ENCODE results near the gene RAB22A.
A peak's percentile ranks its signal among the peaks of the same experiment; 100 is the strongest.

Gene RAB22A, protein sequence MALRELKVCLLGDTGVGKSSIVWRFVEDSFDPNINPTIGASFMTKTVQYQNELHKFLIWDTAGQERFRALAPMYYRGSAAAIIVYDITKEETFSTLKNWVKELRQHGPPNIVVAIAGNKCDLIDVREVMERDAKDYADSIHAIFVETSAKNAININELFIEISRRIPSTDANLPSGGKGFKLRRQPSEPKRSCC

DNA sequence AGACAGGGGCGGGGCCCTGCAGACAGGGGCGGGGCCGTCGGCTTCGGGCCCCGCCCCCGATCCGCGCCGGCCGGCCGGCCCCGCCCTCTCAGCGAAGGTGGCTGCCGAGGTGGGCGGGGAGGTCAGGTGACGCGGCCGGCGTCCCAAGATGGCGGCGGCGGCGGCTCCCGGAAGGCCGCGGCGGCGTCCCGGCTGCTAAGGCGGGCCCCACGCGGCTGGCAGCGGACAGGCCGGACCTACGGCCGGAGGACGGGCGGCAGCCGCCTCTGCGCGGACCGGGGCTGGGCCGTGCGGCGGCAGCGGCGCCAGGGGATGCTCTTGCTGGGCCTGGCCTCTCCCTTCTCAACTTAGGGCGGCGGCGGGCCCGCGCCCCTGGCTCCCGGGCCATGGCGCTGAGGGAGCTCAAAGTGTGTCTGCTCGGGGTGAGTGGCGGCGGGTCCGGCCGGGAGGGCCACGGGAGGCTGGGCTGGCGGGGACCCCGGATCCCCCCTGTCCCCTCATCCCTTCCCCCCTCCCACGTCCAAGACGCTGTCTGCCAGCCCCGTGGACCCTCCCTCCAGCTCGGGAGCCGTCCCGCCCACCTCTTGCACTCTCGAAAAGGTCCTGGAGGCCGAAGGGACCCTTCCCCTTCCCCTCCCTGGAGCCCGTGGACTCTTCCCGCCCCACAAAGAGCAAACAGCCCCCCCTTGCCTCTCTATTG is at the start of gene RAB22A:
Gene RAB22A (plus strand): TSS at position 125 of the 700 bp plus-strand sequence. CDS start 262 bp downstream, at position 387.
- DNase-seq (ENCODE audit: low spot score): peak; percentile 83

DNA sequence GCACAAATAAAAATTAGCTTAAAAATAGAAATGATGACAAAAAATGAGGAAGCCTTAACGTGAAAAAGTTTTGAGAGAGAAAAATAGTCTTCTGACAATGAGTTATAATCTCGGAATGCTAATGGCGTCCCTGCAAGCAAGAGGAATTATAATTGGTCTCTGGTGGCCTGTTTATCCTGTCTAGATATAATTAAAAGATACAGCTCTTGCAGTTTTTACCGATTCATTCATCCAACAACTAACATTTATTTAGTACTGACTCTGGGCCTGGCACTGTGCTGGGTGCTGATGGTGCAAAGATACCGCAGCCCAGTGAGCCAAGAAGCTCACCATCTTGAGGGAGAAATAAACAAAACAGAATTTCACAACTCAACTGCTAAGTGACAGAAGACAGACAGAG is 49.5 kb upstream of the RAB22A start:
- DNase-seq (ENCODE audit: low spot score): no peak

DNA sequence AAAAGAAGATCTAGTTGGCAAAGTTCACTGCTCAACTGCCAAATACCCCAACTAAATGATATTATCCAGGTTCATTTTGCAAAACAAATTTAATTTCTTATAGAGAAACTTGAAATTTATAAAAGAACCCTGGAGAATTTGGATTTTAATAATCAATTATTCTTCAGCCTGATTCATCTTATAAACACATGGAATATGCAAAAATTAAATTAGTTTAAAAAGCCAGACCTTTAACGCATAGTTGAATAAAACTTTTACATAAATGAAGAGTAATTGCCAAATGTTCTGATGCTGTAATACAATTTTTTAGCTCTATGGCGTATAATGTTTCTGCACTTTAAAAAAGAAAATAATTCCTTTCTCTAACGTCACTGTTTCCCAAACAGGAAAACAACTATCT is 47.9 kb upstream of the RAB22A start:
- no peak for DNase-seq (ENCODE audit: low spot score)

DNA sequence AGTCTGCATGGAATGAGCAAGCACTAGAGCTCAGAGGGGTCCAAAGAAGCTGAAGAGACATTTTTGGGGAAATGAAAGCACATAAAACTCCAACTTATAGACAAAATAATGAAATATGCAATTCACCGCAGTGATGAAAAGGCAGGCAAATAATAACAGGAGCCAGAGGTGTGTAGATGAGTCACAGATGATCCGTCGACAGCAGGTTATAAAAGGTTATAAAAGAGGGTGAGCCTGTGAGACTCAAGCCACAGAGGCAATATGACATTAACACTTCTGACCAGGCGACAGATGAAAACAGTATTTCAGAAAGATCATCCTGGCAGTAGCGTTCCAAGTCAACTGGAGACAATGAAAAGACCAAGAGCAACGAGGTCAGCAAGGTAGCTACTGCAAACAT is 45.2 kb upstream of the RAB22A start:
- DNase-seq (ENCODE audit: low spot score): peak; percentile 85

DNA sequence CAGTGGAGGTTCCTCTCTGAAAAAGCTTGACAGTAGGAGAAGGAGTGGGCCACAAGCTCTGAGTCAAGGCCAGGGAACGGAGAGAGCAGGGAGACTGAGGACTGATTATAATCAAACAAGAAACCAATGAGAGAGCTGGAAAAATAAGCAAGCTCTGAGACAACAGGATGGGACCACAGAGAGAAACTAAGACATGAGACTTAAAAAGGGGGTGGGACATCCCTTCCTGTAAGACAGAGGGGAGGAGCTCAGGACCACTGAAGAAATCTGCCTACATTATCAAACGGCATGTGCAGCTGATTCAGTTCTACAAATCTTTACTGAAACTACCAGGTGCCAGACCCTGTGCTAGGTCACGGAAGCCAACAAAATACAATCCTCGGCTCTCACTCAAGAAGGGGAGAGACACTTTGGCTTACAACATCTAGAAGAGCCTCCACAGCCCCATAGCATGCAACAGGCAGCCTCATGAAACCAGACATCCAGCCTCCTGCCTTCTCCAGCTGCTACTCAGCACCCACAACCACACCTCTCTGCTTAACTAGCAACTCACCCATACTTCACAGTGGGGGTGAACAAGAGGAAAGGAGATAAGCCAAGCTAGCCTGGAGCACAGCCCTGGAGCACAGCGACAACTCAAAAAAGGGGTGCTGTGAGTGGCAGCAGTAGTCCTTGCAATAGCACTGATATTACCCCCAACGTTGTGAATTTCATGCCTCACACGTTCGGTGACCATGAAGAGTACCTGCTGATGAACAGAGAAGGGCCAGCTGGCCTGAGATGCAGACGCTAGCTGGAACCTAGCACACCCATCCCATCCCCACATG is 41.9 kb upstream of the RAB22A start:
- DNase-seq (ENCODE audit: low spot score): no peak

DNA sequence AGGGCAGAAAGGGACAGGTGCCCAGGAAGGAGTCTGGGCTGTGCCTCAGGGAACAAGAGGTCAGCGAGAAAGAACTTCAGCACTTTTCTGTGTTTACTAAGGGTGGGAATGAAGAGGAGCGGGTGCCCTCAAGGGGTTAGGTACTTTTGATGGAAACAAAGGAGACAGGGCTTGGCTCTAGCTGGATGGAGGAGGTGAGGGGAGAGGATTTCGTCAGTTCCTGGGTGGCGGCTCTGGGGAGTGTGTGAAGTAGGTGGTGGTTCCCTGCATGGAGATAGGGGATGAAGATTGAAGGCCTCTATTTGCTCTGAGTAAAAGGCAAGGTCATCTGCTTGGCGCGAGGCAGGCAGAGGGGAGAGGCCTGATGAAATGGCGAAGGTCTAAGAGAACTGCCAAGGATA is 41.1 kb upstream of the RAB22A start:
- DNase-seq (ENCODE audit: low spot score): no peak

DNA sequence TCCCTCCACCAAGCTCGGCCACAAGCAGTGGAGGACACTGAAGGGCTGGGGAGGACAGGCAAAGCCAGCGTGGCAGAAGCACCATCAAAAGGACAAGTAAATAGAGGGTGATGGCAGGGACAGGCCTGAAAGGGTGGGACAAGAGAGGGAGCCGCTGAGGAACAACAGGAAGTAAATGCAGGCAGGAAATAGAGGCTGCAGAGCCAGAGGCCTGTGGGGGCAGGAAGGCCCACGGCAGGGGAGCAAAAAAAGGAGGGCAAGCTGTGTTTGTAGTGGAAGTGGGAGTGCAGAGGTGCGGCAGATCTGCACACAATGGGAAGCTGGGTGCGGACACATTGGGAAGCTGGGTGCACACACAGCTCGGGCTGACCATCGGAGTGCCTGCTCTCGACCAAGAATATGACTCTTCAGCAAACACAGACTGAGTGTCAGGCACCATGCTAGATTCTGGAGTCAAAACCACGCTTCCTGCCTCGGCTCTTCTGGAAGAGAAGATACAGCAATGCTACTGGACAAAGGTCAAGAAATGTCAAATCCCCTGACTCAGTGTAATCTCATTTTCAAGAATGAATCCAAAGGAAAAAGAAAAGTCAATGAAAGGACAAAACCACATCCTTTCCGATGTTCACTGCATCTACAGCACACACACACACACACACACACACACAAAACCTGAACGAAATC is 40.4 kb upstream of the RAB22A start:
- no peak for DNase-seq (ENCODE audit: low spot score)

DNA sequence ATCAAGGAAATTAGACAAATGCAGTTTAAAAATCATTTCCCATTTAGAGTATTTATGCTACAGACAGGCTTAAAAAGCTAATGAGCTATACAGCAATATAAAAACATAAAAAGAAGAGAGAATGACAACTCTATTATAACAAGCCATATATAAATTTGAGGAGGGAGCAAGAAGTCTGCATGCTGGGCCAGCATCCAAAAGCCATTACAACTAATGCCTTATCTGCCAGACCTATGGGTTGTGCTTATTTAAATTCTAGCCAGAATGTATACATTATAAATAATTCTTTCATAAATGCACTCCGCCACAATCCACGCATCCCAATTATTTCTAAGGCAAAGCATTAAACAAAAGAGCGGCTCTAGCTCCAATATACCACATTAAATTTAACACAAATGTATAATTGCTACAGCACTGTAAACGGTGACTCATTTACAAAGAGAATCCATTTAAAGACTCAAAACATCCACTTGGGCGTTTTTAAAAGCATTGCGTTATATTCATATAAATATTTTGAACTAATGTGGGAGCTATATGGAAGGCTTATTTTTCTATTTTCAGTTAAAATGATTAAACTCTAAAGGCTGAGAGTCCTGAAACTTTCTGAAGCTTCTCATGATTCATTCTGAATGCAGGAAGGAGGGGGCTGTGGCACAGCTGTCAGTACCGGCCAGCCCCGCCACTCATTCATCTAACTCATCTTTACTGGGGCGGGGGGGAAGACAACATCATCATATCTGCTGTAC is 37.7 kb upstream of the RAB22A start:
- no peak for DNase-seq (ENCODE audit: low spot score)

DNA sequence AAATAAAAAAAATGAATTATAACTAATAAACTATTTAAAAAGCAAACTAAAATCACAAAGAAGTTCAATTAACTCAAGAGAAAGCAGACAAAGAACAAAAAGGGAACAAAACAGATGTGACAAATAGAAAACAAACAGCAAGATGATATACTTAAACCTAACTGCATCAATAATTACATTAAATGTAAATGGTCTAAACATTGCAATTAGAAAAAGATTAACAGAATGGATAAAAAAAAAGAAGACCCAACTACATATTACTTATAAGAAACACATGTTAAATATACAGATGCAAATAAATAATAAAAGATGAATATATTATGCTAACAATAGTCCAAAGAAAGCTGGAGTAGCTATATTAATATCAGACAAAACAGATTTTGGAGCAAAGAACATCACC is 35.1 kb upstream of the RAB22A start:
- DNase-seq (ENCODE audit: low spot score): no peak

DNA sequence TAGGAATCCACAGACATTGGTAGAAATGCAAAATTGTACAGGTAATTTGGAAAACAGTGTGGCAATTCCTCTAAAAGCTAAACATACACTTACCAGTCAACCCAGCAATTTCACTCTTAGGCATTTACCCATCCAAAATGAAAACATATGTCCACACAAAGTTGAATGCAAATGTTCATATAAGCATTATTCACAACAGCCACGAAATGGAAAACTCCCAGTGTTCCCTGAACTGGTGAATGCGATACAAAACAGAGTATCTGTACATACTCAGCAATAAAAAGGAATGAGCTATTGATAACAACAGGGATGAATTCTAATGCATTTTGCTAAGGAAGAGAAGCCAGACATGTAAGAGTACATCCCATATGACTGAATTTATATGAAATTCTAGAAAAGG is 32.4 kb upstream of the RAB22A start:
- DNase-seq (ENCODE audit: low spot score): no peak

DNA sequence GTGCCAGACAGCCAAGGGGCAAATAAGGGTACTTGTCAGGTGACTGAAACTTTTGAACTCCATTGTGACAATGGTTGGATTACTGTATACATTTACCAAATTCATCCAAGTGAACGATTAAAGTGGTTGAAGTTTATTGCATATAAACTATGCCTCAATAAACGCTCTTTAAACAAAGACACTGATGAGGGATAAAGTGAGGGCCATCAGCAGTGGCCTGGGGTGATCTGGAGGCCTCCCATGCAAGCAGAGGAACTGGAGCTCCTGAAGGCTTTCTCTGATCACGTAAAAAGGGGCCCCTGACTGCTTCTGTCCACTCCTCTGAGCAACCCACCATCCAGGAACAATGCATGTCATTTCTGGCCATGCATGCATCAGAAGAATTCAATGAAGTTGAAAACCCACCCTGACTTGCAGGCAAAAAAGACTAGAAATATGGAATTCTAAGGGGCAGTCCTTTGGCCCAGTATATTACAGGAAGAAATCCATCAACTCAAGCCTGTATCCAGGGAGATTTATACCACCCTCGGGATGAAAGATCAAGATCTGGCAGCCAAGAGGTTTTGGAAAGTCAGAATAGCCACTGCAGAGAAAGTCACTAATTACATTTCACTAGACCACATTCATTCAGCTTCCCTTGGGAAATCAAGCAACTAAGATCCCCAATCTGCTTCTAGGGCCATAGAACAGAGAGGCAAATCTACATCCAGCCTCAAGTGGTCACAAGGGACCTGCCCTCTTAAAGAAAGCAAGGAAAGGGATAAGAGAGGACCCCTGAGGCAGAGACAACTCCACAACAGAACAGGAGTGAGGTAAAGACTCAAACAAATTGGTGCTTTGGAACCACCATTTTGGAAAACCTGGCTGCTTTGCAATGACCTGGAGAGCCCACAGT is 31.7 kb upstream of the RAB22A start:
- DNase-seq (ENCODE audit: low spot score): no peak

DNA sequence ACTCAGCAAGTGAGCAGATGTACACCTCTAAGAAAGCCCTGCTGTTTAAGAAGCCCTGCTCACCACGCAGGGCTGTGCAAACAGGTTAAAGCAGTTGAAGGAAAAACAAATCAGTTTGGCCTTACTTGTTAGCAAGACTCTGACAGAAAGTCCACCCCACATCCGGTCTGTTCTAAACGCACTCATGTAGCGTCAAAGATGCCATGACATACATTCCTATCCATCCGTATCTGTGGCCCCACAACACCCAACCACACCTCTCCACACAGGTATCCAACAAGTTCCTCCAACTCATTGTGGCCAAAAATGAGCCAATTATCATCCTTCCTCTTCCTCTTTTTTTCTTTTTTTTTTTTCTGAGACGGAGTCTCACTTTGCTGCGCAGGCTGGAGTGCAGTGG is 22.8 kb upstream of the RAB22A start:
- no peak for DNase-seq (ENCODE audit: low spot score)

DNA sequence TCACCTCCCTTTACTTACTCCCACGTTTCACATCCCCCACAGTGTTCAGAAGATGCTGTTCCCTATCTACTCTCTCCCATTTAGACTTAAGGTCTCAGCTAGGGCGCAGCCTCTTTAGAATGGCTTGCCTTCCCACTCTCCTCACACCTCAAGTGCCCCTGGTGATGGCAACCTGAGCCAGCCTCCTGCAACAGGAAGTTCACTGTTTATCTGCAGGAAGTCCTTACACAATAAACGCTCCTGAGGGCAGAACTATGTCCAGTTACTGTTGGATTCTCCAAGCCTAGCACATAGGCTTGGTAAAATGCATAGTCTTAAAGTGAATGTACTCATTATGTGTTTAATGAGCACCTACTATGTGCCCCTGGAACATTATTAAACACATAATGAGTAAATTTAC is 21.9 kb upstream of the RAB22A start:
- no peak for DNase-seq (ENCODE audit: low spot score)

DNA sequence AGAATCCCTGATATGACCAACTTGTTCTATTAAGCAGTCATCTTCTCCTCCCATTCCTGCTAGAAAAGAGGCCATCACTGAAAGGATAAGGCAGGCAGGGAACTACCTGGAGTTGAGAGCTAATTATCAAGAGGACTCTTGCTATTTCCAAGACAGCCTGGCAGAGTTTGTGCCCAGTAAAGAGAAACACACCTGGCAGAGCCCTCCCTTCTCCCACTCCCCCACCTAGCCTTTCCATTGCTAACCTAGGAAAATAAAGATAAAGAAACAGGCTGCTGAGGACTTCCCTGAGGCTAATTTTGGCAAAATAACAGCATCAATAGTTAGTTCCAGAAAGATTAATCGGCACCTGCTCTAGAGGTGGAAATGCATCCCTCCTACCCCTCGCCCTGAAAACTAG is 20.4 kb upstream of the RAB22A start:
- no peak for DNase-seq (ENCODE audit: low spot score)

DNA sequence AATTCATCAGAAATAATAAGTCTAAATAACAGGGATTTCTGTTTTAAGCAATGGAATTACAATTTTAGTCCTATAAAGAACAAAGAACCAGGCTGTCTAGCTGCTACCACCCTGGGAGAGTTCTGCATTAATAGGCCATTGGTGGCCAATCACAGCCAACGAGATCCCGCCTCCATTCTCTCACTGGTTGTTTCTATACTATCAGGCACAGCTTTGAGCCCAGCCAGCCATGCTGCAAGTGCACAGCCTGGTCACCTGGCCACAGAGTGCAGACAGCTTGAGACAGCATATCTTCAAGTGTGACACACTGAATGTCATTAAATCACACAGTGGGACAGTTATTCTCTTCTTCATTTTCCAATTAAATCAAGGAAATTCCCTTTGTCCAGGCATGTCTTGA is 16.1 kb upstream of the RAB22A start:
- DNase-seq (ENCODE audit: low spot score): peak; percentile 55

DNA sequence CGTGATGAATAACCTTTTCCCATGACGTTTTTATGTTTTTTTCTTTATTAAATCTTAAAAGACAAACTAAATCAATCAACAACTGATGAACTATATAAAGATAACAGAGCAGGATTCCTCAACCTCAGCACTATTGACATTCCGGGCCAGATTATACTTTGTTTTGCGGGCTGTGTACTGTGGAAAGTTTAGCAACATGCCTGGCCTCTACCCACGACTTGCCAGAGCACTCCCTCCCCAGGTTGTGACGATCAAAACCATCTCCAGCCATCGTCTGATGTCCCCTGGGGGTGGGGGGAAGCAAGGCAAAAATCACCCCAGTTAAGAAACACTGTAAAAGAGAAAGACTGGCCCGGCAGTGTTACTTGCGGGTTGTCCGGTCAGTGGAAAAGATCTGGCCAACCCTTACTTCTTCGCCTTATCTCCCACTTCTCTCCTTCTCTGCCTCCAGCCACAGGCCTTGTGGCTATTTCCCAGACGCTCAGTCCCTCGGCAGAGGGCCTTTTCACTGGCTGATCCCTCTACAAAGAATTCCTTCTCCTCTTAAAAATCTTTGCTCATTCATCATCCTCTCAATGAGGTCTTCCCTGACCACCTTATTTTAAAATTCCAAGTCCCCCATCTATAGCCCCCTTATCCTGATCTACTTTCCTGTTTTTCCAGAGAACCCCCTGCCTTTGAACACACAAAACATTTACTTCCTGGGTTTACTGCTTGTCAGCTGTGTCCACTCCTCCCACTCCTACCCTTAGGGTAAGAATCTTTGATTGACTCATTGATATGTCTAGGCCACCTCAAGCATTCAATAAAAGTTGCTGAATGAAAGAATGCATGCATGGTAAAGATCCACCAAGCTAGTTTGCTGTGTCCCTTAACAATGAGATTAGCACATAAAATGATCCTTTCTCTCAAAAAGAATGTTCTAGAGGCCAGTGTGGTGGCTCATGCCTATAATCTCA is 14.7 kb upstream of the RAB22A start:
- no peak for DNase-seq (ENCODE audit: low spot score)

DNA sequence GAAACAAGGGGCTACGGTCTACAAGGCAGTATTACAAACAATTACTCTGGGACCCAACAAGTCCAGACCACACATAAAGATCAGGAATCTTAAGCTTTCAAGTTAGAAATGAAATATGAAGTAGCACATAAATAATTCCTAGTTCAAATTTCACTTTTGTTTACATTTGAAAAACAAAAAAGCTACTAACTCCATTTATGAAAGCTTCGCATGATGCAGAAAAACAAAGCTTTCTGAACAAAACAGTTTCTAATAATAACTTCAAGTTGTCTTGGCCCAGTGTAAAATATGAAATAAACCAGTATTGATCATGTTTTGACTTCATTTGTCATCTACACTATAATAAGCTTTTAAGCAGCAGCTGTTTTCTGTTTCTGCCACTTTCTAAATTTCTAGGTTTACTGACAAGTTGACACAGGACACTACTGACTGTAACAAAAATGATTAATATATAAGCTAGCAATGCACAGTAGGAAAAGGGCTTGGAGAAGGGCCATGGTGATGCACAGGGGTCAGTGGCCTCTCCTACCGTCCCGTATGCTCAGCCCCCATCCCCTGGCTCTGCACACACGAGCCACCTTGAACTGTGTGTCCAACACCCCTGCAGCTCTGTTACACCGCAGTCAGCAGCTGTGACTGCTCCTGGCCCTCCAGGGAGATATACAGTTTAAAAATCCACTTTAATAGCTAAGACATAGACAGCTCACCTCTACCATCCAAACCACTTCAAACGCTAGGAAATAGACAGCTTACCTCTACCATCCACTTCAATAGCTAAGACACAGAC is 13.3 kb upstream of the RAB22A start:
- DNase-seq (ENCODE audit: low spot score): no peak

DNA sequence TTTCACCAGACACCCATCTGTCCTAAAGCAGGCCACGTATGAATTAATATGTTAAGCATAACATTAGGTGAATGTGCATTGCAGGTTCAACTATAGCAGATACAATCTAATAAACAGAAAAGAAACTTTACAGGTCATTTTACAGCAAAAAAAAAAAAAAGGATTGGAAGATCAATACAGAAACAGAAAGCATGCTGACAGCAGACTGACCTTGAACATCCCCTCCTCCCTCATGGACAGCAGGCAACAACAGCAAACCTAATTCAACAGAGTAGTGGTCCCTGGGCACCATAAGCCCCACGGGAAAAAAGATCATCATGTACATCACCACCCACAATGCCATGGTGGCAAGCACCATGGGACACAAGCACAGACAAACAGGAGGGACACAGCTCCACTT is 12.1 kb upstream of the RAB22A start:
- no peak for DNase-seq (ENCODE audit: low spot score)

DNA sequence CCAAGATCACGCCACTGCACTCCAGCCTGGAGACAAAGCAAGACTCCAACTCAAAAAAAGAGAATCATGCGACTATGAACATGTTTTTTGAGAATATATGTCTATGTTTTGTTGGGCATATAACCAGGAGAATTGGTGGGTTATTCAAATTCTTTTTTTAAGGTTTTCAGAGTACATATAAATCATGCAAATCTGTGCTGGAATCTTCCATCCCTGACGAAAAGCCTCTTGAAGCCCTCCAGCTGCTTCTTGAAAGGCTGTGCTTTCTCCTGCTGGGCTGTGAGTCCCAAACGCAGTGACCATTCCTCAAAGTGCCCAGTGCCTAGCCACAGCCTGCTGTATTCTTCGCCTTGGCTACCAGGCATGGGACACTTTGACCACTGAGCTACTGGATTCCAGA is 9.2 kb upstream of the RAB22A start:
- no peak for DNase-seq (ENCODE audit: low spot score)
